HG03135 (cell line): Measurements from ENCODE around the gene SHOX.
"Not testable (repeated sequence)": the region's sequence is repeated elsewhere in the genome, so short reads cannot be mapped to it uniquely, and the experiment has no call there.

ENCODE experiments used
- ATAC-seq: cut with Tn5 transposase; IDR thresholded peaks from one replicate; pipeline ENCODE4 v1.9.1; 2021; ENCODE audit warnings: mild to moderate bottlenecking, moderate library complexity; ENCODE audit not compliant: unreplicated experiment

SHOX gene

GRCh38 chrX:630612-631496 lies at the start of gene SHOX:
Gene SHOX, plus strand, starts transcription at chrX:630791. Its CDS starts 107 bp downstream, at chrX:630898.
- no peak for ATAC-seq

- ATAC-seq, result no peak
Measured at GRCh38 chrX:581066-581465, 49.5 kb upstream of the SHOX start.

GRCh38 chrX:581720-582298 lies 48.8 kb upstream of the SHOX start:
- no peak for ATAC-seq

GRCh38 chrX:584572-584971 lies 46.0 kb upstream of the SHOX start:
- ATAC-seq, result no peak

- no peak for ATAC-seq
Measured at GRCh38 chrX:585115-585808, 45.3 kb upstream of the SHOX start.

GRCh38 chrX:586351-586750 lies 44.2 kb upstream of the SHOX start:
- no peak for ATAC-seq

DNA sequence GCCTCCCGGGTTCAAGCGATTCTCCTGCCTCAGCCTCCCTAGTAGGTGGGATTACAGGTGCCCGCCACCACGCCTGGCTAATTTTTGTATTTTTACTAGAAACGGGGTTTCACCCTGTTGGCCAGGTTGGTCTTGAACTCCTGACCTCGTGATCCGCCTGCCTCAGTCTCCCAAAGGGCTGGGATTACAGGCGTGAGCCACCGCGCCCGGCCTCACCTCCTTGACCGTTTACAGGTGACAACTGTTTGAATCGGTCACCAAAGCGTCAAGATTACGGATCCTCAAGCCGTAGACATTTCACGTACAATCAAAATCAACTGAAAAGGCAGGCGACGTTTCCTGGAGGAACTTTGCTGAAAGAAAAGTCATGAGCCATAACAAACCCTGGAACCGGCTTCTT lies 41.3 kb upstream of the SHOX start:
- ATAC-seq, result not testable (repeated sequence)

DNA sequence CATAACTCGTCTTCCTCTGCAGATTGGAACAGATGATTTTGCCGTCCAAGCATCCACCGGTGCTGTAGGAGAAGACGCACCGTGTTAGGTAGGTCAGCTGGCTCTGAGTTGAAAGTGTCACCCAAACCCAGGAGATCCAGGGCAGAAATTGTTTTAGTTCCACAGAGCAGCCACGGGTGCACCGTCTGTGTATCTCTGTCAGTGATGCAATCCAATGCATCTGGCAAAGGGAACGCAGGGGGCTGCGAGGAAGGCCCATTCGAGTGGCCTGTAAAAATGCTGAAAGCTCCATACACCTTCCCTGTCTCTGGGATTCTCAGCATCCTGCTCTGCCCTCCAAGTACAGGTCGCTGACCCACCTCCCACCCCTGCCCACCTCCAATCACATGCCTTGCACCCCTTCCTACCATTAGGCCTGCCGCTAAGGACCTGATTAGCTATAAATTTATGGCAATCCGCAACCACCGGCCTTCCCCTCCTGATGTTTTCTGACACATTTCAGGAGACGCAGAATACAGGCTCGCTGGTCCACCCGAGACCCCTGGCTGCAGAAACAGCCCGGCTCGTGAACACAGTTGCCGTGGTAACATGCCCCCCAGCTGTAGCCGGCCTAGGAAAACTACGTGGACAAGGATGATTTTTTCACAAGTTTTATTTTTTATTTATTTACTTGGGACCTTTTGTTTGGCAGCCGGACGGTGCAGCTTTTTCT lies 39.7 kb upstream of the SHOX start:
- ATAC-seq, result no peak

DNA sequence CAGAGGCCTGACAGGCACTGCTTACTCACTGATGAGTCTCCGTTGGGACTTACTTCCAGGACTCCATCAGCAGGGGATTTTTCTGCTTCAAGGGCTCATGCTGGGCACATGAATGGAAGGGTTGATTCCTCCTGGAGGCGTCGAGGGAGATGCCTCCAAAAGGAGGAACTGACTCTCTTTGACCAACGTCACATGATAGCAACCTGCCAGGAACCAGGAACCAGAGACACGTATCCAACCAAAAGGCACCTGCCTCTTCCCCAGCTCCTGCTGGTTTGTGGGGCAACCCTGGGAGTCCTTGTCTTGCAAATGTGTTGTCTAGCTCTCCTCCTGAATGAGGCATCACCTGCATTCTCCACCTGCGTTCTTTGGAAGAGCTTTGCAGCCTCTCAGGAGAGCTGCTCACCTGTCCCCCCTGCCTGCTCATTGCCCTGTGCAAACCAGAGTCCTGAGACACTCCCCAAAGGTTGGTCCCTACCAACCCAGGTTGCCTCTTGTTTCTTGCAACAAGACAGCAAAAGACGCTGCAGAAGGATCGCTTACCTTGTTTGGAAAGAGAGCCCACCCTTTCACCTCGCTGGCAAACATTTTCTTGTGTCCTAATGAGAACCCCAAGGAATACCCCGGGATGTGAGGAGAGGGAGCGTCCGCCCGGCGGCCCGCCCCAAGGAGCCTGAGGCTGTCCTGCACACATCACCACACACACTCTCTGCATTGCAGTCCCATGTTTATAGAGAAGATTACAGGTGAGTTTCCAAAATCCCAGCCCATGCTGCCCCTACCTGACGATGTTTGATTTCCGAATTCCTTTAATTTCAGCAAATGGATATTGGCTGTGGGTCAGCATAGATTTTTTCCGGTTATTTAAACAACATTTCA lies 30.5 kb upstream of the SHOX start:
- no peak for ATAC-seq

- ATAC-seq, result not testable (repeated sequence)
Measured at GRCh38 chrX:603029-603428, 27.6 kb upstream of the SHOX start.

- ATAC-seq, result not testable (repeated sequence)
Measured at GRCh38 chrX:604616-605015, 26.0 kb upstream of the SHOX start.

DNA sequence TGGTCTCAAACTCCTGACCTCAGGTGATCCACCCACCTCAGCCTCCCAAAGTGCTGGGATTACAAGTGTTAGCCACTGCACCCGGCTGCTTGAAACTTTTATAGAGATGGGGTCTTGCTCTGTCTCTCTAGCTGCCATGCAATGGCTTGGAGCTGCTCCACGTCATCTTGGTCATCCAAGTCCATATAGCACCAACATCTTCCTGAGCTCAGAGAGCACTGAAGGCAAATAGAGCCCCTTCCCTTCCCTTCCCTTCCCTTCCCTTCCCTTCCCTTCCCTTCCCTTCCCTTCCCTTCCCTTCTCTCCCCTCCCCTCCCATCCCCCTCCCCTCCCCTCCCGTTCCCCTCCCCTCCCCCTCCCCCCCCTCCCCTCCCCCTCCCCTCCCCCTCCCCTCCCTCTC lies 22.5 kb upstream of the SHOX start:
- ATAC-seq, result not testable (repeated sequence)

- no peak for ATAC-seq
Measured at GRCh38 chrX:614136-614535, 16.5 kb upstream of the SHOX start.

- ATAC-seq, result no peak
Measured at GRCh38 chrX:617401-617800, 13.2 kb upstream of the SHOX start.

- no peak for ATAC-seq
Measured at GRCh38 chrX:617891-618290, 12.7 kb upstream of the SHOX start.

- ATAC-seq, result not testable (repeated sequence)
Measured at GRCh38 chrX:618304-618703, 12.3 kb upstream of the SHOX start.

DNA sequence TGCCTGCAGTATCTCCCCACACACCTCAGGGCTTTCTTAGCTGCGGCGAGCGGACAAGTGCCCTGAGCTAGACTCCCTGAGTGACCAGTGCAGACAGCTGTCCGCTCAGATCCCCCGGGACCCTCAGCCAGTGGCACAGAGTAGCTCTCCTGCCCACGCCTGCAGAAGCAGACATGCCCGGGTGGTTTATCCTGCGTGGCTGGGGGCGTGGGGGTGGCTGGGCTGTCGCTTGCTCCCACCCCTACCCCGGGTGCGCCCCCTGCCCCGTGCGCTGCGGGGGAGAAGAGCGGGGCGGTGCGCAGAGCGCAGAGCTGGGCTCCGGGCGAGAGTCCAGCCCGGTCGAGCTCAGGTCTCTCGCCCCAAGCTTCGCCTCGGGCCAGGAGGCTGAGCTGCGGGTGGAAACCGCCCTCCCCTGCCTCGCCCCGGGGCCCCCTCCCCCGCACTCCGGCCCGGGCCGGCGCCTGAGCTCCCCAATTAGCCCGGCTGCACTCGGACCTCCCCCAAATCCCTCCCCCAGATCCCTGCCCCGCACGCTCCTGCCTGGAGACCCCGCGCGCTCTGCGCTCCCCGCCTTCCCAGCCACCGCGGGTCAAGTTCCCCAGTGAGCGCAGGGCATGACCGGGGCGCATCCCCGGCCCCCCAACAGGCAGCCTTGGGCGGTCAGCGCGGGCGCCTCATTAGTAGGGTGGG lies 11.7 kb upstream of the SHOX start:
- ATAC-seq, result no peak

DNA sequence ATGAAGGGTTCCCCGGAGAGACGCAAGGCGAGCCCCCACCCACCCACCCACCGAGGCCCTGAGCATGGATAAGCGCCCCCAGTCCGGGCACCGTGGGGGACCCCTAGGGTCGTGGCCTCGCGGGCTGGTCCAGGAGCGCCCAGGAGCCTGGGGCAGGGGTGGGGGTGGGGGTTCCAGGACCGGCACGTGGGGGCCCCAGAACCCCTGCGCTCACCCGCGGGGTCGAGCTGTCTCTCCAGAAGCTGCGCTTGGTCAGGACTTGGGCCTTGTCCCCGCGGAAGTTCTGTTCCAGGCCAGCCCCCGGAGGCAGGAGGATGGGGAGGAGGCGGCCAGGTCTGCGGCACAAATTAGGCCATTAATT lies 11.2 kb upstream of the SHOX start:
- ATAC-seq, result no peak

- ATAC-seq, result no peak
Measured at GRCh38 chrX:619812-620531, 10.6 kb upstream of the SHOX start.
